Measurements from ENCODE around the gene IQCE.
A peak's percentile ranks its signal among the peaks of the same experiment; 100 is the strongest.
"Not testable (repeated sequence)": the region's sequence is repeated elsewhere in the genome, so short reads cannot be mapped to it uniquely, and the experiment has no call there.

The IQCE gene

DNA sequence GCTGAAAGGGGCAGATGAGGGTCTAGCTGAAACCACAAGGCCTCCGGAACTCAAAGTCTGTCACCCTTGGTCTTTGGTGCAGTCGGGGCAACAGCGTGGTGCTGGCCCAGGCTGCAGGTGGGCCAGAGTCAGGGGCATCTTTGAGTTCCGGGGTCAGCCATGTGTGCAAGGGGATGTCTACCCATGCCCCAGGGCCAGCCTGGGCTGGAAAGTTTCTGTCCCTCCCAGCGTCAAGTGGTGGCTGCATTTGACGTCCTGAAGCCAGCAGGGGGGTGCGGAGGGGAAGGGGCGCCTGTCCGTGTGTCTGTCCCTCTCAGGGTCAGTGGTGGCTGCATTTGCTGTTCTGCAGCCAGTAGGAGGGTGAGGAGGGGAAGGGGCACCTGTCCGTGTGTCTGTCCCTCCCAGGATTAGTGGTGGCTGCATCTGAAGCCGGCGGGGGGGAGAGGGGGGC, 4.1 kb upstream of the IQCE start:
- no peak for DNase-seq

- peak; percentile 99 for DNase-seq
These were observed 3.4 kb upstream of the IQCE start, which contains the start of gene BRAT1 for GRCh38 chr7:2555121-2556052. Gene BRAT1 (minus strand): TSS chr7:2555524. CDS start chr7:2554431, 1,093 bp downstream.

GRCh38 chr7:2559283-2559950, 638 bp downstream of the IQCE start:
- peak; percentile 58 for DNase-seq

DNA sequence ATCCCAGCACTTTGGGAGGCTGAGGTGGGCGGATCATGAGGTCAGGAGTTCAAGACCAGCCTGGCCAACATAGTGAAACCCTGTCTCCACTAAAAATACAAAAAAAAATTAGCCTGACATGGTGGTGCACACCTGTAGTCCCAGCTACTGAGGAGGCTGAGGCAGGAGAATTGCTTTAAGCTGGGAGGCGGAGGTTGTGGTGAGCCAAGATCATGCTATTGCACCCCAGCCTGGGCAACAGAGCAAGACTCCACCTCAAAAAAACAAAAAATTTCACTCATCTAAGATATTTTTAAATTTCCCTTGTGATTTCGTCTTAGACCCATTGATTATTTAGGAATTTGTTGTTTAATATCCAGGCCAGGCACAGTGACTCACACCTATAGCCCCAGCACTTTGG, 5.2 kb downstream of the IQCE start:
- DNase-seq, result not testable (repeated sequence)

DNA sequence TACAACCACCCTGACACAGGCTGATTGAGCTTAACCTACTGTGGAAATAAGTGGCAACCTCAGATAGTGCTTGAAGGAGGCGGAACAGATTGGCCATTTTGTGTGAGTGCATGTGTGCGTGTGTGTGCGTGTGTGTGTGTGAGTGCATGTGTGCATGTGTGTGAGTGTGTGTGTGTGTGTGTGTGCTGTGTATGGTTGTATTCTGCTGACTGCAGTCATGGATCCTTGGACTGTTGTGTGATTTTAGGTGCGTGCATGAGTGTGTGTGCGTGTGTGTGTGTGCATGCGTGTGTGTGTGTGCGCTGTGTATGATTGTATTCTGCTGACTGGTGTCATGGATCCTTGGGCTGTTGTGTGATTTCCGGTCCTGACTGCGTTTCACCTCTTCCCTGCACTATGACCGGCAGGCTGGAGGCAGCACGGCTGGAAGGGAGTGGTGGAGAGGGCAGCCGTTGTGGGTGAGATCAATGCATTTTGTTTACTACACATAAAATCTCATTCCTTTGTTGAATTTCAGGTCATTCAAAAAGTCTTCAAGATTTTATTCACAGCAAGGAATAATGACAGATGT, 6.3 kb downstream of the IQCE start:
- DNase-seq, result no peak

GRCh38 chr7:2566348-2566889, 7.6 kb downstream of the IQCE start:
- no peak for DNase-seq

DNA sequence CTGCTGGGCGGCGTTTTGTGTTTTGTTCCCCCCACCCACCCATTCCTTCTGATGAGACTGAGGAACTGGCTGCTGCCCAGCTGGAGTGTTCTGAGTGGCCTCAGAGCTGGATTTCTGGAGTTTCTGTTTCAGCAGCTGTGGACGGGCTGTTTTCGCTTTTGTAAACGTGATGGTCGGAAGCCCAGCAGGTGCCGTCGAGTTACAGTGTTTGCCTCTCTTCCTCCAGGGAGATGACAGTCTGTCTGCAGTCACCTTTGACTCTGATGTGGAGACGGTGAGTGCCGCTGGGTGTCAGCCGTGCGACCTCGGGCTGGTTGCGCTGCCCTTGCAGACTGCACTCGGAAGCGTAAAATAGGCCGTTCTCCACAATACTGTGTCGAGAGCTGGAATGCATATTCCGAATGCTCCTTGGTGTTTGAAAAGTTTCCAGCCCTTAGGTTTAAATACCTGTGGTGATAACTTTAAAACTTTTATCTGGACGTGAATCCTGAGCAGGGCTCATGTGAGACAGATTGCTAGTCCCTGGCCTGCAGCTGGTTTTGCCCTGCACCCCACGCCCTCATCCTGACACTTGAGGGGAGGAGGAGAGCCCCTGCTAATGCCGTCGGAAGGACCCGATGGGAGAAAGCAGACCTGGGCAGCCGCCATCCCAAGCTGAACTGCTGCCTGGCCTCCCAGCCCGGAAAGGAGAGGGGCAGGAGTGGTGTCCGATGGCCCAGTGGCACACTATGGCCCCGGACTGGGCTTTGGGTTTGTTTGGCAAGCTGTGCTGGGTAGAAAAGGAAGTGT, 8.3 kb downstream of the IQCE start:
- DNase-seq, result peak; percentile 25

DNA sequence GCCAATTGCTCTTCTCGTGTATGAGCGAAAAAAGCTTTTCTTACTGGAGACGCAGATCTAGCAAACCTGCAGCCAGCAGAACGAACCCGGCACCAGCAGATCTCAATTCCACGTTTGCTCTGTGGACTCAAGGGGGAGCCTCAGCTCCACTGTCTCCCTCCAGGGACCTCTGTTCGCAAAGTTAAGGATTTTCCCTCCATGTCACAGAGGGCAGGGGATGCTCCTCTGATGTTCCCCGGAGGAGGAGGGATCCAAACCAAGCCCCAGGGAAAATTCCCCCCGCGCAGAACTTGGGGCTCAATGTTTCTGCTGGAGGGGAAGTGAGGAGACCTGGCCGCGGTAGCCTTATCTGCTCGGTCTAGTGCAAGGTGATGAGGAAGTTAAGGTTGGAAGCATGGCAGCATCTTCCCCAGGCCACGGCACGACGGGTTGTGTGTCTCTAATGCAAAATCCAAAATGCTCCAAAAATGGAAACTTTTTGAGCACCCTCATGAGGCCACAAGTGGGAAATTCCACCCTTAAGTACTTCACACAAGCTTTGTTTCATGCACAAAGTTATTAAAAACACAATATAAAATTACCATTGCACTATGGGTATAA, 9.0 kb downstream of the IQCE start:
- no peak for DNase-seq

DNA sequence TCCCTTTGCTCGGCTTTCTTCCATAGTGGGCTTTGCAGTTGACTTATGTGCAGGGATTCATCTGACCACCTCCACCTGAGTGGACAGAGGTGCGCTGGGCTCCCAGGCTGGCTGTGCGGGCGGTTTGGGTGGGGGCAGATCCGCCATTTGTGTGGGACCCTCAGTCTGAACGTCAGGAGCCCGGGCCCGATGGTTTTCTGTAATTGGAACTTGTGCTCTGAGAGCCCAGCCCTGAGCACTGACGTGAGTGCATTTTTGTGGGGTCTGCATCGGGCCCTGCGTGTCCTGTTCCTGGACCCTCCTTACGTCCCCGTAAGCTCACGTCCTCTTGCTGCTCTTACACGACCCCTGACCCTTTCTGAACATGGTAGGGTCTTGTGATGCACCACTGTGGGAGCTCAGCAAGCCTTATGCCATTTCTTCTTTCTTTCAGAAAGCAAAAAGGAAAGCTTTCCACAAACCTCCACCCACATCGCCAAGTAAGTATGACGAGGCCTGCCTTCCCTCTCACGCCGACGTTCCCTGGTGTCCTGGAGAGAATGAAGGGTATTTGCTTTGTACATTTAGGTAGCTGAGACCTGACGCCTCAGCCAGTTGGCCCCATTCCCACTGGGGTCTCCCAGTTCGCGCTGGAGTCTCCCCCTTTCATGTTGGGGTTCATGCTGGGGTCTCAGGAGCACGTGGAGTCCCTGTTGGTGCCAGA, 9.9 kb downstream of the IQCE start:
- no peak for DNase-seq

DNA sequence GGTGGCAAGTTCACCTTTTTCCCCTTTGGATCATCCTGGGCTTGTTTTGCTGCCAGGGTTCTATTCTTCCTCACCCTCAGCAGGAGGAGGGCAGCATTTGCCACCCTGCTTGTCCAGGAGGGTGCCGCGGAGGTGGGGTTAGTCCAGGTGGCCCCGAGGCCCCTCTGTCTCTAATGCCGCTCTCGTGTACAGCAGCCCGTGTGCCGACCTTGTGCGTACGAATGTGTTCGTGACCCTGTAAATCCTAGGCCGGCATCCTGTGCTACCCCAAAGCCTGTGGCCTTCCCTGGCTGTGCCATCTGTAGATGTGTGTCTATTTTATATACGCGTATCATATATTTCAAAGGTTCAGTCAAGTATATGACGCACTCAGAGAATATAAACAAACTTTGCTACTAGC, 10.6 kb downstream of the IQCE start:
- no peak for DNase-seq

DNA sequence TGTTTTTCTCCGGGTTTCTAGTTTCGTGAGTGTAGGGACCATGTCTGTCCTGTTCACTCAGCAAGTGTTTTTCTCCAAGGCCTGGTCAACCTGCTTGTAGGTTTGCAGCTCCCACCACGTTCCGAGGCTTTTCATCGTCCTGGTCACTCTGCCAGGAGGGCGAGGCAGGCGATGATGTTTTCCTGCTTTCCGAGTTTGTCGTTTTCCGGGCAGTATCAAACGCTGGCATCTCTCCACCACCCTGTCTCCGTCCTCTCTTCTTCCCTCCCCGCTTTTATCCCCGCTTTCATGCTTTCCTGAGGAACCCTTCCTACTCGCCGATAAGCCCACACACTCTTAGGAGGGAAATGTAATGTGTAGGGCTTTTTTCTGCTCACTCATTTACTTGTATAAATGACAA, 11.2 kb downstream of the IQCE start:
- no peak for DNase-seq

DNA sequence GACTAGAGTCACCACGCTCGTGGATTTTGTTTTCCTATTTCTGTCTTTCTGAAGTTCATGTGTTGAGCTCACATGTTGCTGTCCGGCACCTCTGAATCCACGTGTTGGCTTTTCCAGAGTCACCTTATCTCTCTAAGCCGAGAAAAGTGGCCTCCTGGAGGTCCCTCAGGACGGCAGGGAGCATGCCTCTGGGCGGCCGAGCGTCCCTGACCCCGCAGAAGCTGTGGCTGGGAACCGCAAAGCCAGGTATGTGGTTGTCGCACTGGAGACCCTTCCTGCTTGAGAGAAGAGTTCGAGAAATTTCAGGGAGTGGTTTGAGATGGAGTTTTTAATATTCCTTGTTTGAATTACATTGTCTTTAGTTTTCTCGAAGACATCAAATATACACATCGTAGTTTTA, 12.6 kb downstream of the IQCE start:
- DNase-seq, result no peak

- peak; percentile 48 for DNase-seq
These were observed 13.5 kb downstream of the IQCE start for GRCh38 chr7:2572101-2572842.

- DNase-seq, result no peak
These were observed 15.0 kb downstream of the IQCE start for GRCh38 chr7:2573761-2574160.

DNA sequence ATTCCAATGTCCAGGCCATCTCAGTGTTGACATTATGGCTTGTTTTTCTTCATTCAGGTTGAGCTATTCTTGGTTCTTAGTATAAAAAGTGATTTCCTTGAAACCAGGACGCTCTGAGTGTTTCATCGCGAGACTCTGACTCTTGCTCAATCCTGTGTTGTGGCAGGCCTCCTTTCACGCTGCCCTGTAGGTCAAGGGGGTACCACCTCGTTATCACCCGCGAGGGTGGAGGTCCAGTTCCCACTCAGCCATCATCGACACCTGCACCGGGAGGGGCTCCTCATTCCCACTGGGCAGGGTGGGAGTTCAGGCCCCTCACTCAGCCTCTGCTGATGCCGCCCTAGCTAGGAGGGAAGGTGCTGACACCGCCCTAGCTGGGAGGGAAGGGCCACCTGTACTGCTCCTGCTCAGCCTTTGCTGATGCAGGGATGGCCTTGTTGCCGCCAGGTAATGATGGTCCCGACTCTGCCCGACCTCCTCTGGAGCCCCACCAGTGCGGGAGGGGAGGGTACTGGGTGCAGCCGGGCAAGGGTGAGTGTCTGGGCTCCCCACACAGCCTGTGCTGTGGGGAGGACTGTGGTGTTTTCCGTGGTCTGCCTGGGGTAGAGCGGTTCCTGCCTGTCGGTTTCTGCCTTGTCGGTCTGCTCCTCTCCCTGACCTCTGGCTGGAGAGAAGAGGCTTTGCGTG, 16.4 kb downstream of the IQCE start:
- no peak for DNase-seq

DNA sequence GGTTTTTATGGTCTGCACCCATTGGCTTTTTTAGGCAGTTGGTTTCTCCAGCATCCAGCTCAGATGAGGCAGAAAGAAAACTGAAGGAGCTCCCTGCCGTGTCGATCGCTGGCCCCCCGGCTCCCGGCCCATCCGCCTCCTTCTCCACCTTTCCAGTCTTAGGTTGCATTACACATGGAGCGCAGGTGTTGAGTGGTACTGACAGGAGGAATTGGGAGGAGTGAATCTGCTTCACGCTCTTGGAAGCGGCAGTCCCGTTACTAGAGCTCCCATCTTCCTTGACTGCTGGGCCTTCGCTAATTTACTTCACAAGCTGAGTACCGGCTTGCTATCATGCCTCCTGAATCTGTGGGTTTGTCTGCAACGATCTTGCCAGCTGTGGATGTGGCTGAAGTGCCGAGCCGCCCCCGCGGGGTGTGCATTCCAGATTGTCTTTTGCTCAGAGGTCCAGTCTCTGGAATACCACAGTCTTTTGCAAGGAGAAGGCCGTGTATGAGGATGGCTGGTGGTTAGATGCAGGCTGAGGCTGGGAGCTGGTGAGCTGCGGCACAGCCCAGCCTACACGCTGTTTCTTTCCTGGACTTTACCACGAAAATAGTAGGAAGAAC, 17.1 kb downstream of the IQCE start:
- no peak for DNase-seq

DNA sequence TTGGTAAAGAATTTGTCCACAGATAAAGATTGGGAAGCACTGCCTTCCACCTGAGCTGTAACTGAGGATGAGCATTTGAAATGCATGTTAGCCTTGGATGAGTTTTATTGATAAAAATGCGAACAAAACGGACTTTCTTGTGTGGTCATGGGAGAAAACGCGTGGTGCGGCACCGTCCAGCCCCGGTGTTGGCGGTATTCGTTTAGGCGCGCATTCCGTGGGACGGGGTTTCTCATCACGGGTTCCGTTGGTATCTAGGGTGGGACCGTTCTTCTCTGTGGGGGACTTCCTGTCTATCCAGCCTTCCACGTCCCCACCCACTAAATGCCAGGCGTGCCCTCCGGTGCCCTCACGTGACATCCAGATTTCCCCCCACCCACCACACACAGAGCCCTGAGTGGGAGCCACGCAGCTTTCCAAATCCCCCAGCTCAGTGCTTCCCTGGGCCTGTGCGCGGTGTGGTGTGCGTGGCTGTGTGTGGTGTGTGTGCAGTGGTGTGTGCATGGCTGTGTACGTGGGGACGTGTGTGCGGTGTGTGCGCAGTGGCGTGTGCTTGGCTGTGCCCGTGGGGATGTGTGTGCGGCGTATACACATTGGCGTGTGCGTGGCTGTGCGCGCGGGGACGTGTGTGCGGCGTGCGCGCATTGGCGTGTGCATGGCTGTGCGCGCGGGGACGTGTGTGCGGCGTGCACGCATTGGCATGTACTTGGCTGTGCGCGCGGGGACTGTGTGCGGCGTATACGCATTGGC, 18.1 kb downstream of the IQCE start:
- no peak for DNase-seq

DNA sequence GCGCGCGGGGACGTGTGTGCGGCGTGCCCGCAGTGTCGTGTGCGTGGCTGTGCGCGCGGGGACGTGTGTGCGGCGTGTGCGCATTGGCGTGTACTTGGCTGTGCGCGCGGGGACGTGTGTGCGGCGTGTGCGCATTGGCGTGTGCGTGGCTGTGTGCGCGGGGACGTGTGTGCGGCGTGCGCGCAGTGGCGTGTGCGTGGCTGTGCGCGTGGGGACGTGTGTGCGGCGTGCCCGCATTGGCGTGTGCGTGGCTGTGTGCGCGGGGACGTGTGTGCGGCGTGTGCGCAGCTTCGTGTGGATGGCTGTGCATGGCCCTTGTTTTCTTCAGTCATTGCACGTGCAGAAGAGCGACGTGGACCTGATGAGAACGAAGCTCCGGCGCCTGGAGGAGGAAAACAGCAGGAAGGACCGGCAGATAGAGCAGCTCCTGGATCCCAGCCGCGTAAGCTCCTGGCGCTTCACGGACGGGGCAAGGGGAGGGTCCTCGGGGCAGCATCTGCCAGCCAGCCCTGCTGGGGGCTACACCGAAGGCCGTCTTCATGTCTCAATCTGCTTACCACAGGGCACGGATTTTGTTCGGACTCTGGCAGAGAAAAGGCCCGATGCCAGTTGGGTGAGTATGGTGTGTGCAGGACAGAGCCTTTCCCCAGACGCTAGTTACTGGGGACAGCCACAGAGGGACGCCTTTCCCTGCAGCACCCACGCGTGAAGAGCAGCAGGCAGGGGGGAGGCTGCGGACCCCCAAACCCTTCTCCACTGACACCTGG, 19.3 kb downstream of the IQCE start:
- DNase-seq, result no peak
